GM18498 (cell line): ENCODE measurements around the gene PDGFB.

Experiments used
- ATAC-seq: cut with Tn5 transposase; IDR thresholded peaks from one replicate; pipeline ENCODE4 v1.9.1; 2021; ENCODE audit warnings: mild to moderate bottlenecking, moderate library complexity; ENCODE audit not compliant: unreplicated experiment

Gene PDGFB

DNA sequence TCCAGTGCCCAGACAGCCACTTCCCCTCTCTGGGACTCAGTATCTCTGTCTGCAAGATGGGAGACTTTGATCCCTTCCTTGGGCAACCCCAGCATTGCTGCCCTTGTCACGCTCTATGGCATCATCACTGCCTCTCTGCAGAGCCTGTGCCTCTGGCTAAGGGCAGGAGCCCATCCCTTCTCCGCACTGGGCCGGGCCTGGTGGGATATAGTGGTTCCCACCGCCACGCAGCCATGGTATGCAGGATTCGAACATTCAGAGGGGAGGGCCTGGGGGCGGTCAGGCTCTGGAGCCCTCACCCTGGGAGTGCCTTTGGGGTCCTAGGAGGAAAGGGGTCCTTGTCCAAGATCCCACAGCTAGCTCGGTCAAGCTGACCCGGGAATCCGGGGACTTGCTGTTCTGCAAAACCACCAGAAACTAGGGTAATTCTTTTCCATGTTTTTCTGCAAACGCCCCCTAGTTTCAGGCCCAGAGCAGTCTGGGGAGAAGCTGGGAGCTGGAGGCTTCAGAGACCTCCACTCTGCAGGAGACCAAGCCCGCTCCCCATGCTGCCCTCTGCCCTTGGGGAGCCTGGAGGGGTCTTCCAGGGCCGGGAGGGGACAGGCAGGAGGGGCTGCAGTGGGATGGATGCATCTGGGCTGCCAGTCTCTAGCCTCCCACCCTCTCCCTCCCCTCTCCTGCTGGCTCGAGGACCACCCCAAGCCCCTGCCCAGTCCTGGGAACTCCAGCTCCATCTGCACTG, 67.9 kb downstream of the PDGFB start:
- no peak for ATAC-seq

DNA sequence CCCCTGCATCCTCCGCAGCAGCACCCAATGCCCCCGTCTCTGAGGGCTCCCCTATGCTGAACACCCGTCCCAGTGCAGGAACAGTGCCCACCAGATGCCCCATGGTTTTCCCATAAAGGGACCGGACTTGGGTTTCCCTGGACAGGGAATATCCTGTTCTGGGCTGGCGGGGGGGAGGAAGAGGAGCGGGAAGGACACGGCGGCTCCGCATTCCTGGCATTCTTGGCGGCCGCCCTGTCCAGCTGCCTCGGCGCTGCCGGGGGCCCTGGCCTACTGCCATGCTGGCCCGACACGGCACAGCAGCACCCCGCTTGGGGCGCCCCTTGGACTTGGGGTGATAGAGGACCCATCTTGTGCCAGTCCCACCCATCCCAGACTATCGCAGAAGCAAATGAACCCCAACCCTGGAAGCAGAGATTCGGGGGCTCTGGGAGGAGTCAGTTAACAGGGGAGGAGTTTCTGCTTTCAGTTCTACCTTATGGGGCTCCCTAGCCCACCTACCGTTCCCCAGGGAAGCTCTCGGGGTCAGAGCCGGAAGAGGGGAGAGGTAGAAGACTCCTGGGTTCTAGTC, 68.6 kb downstream of the PDGFB start:
- no peak for ATAC-seq

DNA sequence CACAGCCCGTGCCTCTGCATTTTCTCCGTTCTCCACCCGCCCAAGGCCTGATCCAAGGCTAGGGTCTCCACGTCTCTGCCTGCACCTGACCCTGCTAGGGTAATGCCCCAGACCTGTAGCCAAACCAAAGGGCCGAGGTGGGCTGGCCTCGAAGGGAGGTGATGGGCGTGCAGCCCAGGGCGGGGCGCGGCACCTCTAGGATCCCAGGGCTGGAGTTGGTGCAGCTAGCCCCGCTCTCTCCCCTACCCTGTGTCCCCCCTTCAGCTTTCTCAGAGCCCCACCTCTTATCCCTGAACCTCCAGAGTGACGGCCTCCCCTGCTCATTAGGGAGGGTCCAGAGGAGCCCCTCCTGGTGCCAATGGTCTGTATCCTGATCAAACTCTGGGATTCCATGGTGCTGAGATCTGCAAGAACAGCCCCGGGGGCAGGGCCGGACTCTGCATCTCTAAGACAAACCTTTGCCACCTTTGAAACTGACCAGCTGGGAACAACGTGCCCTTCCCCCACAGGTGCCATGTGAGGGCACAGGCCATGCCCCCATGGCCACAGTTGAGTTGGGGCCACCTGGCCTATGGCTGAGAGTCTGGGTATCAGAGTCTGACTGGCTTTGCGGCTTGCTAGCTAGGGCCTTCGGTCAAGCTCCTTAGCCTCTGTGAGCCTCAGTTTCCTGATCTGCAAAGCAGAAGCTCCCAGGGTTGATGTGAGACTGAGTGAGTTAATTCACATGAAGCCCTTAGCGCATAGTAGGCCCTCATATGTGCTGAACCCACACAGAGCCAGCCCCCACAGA, 69.2 kb downstream of the PDGFB start:
- ATAC-seq: no peak

DNA sequence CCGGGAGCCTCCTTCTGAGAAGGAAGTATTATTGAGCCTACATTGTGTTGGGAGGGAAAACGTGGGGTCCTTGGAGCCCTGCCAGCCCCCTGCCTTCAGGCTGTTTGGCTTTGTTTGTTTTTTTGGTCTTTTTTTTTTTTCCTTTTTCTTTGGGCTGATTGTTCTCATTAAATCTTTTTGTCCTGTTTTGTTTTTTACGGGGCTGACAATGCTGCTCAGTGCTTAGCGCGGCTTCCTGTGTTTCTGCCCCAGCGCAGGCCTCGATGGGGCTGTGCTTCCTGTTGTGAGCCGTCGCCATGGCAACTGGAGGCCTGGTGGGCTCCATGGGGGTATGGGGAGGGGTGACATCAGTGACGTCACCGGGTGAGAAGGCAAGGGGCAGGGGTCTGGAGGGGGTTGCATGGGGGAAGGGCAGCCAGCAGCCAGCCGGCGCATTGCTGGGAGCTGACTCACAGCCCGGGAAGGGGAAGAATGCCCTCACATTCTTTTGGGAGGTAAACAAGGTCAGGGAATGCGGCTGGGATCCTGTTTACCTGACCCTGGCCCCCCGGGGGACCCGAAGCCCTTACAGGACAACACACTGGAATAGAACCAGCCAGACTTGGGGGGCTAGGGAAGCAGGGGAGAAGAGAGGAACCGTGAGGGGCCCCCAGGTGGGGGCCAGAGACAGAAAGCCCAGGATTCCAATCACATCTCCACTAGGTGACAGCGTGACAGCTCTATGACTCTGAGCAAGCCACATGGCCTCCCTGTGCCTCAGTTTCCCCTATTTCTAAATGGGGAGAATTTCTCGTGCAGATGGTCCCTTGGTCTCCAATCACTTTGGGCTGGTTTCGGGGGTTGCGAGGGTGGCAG, 70.1 kb downstream of the PDGFB start:
- ATAC-seq: no peak

DNA sequence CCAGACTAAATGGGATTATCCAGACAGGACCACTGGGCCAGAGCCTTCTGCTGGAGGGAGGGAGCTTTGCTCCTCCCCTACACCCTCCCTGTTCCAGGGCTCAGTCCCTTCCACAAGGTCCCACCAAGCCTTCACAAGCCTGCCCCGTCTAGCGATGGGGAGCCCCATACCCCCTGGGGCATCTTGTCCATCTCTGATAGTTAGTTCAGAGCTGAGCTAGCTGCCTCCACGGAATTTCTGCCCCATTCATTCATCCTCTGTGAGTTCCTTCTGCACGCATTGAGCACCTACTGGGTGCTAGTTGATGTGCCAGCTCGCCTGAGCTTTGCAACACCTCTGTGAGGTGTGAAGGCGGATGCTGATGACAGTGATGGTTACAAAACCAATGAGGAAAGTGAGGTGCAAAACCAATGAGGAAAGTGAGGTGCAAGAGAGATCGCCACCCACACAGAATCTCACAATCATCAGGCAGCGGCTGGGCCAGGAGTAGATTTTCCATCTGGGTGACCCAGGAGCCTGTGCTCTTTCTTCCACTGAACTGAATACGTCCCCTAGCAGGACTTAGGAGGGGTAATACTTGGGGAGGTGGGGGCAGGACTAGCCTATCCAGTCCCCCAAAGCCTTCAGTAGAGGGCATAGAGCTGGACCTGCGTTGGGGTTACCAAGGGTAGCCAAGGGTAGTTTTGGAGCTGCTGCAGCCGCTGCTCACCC, 70.8 kb downstream of the PDGFB start:
- no peak for ATAC-seq
